Fibroblast of peridontal ligament (primary cell): Measurements from ENCODE around the gene RNF146.
"Not testable (repeated sequence)": the region's sequence is repeated elsewhere in the genome, so short reads cannot be mapped to it uniquely, and the experiment has no call there.

Experiments used
- DNase-seq: peaks from one replicate; pipeline ENCODE4 v3.0.0-alpha.2; 2010; ENCODE audit errors: extremely low read depth

The RNF146 gene, protein sequence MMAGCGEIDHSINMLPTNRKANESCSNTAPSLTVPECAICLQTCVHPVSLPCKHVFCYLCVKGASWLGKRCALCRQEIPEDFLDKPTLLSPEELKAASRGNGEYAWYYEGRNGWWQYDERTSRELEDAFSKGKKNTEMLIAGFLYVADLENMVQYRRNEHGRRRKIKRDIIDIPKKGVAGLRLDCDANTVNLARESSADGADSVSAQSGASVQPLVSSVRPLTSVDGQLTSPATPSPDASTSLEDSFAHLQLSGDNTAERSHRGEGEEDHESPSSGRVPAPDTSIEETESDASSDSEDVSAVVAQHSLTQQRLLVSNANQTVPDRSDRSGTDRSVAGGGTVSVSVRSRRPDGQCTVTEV

DNA sequence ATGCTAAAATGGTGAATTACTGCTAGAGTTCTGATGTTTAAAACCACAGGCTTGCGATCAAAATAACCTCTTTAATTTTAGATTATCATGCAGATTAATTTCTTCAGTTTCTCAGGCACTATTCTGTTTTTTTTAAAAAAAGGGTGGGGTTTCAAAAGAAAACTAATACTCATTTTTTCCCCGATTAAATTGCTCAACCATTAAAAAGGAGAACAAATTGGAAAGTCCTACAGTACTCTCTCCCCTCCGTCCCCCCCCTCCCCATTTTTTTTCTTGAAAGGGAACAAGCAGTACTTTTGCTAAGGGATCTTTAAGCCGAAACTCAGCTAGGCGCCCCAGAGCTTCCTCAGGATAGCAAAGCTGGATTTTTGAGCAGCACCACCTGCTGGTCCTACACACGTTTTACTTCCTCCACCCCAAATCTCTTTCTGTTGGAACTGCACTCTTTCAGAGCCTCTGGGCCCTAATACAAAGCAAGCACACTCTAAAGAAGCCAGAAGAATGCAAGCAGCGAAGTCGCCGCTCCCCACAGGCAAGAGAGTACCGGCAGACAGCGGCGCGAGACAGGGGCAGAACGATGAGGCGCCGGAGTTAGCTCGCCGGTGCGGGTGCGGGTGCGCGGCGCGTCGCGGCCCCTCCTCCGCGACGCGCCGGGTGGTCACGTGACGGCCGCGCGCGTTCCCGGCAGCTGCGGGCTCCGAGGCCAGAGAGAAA is at the start of gene RNF146:
RNF146 (plus strand) TSS at position 687 of the 714 bp plus-strand sequence. CDS start 13,475 bp downstream, outside the sequence.
- DNase-seq: peak; percentile 91

GRCh38 chr6:127219869-127220268 is 46.8 kb upstream of the RNF146 start:
- DNase-seq: peak; percentile 50

GRCh38 chr6:127221201-127221600 is 45.5 kb upstream of the RNF146 start:
- DNase-seq: peak; percentile 48

GRCh38 chr6:127222418-127222817 is 44.2 kb upstream of the RNF146 start:
- no peak for DNase-seq

GRCh38 chr6:127225497-127225896 is 41.2 kb upstream of the RNF146 start:
- no peak for DNase-seq

- DNase-seq: not testable (repeated sequence)
Observed at GRCh38 chr6:127233819-127234218, 32.8 kb upstream of the RNF146 start.

GRCh38 chr6:127243501-127243900 is 23.2 kb upstream of the RNF146 start:
- no peak for DNase-seq

DNA sequence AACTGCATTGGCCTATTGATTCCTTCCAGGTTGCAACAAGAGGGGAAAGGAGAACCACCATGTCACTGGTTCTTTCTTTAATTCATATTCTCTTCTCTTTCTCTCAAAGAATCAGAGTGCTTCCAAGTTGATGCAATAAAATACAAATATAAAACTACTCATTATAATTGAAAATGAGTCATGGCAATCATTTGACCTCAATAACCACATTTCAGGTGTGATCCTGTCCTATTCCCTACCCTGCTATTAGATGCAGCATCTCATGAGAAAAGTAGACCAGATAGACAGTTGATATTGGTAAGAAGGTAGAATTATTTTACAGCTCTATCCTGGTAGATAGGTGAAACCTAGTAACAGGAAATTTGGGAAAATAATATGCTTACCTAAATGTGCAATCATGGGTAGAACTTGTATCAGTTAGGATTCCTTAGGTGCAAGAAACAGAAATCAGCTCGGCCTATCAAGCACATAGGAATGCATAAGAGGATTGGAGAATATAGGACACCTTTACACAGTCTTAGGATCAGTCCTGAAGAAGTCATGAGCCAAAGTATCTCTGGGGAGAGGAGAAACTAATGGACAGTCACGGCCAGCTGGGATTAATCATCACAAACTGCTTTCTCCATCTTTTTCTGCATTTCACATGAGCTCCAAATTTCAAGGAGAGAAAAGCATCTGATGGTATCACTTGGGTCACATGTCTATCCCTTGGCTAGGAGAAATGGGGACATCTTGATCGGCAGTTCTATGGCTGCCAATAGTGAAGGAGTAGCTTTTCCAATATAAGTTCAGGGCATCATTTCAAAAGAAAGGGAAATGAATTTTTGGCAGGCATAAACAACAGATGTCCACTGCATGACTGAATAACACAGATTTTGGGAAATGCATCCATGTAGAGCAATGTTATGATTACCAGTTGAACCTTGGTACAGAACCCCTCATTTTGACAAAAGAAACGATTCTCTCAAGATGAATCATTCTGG is 19.3 kb upstream of the RNF146 start:
- peak; percentile 60 for DNase-seq

- no peak for DNase-seq
Observed at GRCh38 chr6:127249621-127250020, 17.0 kb upstream of the RNF146 start.

DNA sequence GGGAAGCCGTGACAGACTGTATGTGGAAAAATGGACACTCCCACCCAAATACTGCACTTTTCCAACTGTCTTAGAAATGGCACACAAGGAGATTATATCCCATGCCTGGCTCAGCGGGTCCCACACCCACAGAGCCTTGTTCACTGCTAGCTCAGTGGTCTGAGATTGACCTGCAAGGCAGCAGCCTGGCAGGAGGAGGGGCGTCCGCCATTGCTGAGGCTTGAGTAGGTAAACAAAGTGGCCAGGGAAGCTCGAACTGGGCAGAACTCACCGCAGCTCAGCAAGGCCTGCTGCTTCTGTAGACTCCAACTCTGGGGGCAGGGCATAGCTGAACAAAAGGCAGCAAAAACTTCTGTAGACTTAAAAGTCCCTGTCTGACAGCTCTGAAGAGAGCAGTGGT is 11.4 kb upstream of the RNF146 start:
- DNase-seq: no peak

- no peak for DNase-seq
Observed at GRCh38 chr6:127262896-127263295, 3.8 kb upstream of the RNF146 start.

DNA sequence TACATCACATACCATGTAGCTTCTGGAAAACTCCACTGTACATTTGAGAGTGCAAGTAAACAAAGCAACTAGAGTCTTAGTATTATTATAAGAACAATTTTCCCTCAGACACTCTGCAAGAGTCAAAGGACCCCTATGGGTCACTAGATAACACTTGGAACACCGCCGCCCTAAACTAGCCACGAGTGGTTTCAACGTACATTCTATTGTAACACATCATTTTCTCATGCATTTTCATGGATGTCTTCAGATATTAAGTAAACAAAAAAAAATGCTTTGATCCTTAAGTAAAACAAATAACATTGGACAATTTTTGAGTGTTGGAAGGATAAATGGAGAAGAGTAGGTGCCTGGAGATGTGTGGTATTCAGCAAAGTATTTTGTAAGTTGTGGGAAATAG is 3.2 kb upstream of the RNF146 start:
- no peak for DNase-seq

GRCh38 chr6:127266892-127267645 is 405 bp downstream of the RNF146 start:
- DNase-seq: peak; percentile 47

DNA sequence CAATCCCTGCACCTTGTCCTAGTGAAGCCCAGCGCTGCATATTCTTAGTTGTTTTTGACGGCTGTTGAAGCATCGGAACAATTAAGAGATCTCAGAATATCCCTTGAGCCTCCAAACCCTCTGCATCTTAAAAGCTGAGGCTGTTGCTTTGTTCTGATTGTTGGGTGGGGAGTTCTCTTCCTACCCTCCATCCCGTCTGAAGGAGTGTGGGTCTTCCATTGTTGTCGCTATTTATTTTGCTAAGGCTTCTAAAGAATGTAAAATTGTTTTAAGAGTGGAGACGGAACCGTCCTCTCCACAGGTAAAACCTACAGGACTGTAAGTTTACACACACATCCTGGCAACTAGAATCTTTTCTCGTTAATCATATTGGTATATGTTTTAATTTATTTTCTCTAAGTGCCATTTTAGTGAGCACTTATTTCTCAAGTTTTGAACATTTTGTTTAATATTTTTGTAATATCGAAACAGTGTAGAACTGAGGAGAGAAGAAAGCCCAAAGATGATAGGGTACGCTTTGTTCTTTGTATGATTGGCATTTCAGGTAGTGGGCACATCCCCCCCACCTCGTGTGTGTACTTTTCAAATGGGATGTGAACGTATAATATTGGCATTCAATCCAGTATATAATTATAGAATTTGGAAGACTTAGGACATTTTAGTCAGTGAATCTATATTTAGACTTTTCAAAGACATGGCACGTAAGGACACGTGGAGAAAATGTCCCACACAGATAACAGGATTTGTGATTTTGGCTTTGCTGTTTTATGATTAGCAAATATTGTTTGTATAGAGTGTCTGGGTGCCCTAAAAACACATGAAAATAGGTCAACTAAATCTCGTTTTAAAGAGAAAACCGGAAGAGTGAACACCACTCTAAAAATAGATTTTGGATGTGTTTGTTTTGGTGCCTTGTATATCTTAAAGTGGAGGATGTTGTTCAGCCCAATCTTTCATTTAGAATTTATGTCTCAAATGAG is 1.3 kb downstream of the RNF146 start:
- DNase-seq: peak; percentile 23

DNA sequence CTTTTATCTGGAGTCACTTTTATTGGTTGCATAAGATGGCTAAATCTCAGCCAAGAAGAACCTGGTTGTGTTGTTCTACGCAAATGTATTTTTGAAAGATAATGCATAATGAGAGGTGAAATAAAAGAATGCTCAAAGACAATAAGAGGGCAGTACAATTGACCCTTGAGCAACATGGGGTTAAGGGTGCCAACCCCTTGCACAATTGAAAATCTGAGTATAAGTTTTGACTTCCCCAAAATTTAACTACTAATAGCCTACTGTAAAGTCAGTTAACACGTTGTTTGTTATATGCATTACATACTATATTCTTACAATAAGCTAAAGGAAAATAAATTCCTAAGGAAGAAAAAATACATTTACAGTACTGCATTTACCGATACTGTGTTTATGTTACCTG is 5.9 kb downstream of the RNF146 start:
- DNase-seq: no peak

DNA sequence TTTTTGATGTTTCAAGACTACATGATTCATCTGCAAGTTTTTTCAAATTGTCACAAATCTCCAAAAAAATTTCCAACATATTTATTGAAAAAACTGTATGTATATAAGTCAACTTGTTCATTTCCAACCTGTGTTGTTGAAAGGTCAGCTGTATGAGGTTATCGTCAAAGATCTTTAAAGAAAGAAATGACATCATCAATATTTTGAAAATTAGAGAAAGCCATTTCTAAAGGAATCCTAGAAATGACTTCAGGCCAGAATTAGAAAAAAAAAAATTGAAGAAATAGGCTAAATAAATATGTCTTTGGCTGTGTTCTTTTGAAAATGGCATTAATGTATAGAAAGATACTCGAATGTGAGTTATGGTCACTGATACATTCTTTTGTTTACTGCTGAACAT is 6.8 kb downstream of the RNF146 start:
- DNase-seq: no peak

DNA sequence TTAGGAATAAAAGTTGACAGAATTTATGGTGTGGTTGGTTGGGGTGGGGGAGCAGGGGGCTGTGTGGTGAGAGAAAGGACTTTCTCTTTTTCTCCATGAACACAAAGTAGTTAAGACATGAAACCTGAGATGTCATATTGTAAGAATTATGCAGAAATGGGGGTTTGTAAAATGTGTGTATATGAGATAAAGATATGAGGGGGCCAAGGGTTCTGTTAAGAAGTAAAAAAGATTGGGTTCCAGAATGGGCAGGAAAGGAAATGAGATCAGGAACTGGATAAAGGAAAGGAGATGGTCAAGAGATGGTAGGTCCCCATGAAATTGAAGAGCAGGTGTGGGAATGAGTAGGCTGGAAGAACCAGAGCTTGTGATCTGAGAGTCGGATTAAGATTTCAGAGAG is 9.7 kb downstream of the RNF146 start:
- DNase-seq: no peak

DNA sequence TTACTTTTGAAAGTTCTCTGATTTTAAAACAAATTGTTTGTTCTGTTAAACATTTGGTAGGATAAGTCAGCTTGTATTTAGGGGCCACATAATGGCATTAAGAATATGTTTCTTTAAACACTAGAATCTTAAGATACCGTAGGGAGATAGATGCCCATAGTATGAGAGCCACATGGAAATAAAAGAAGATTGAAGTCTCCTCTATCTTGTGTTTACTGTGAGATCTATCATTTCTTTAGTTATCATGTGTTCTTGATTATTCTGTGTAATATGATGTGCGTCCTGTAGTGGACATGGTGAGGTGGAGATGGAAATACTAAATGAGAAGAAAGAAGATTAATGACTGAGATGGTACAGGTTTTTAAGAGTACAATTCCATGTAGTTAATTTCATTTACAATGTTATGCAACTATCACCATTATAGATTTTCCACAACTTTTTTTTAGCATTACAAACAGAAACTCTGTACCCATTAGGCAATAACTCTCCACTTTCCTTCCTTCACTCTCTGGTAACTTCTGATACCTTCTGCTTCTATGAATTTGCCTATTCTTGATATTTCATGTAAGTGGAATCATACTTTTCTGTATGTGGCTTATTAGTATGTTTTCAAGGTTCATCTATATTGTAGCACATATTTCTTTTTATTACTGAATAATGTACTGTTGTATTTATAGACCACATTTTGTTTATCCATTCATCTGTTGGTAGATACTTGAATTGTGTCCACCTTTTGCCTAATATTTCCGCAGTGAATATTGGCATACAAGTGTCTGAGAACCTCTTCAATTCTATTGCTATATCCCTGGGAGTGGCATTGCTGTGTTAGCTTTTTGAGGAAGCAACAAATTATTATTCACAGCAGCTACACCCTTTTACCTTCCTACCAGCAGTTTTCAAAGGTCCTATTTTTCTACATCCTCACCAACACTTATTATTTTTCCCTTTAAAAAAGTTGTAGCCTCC is 11.5 kb downstream of the RNF146 start:
- no peak for DNase-seq

- no peak for DNase-seq
Observed at GRCh38 chr6:127279815-127280214, 13.2 kb downstream of the RNF146 start.
